Activated naive CD8-positive, alpha-beta T cell treated with anti-CD3 and anti-CD28 coated beads, Interleukin-2, amount 50 U/mL, for 16 hours (primary cell): ENCODE data around the gene TPT1.
"Not testable (repeated sequence)": the region's sequence is repeated elsewhere in the genome, so short reads cannot be mapped to it uniquely, and the experiment has no call there.

Experiments
- DNase-seq: peaks from one replicate; pipeline ENCODE4 v3.0.0-alpha.2; 2020; ENCODE audit warnings: low read depth, low spot score

Gene TPT1

DNA sequence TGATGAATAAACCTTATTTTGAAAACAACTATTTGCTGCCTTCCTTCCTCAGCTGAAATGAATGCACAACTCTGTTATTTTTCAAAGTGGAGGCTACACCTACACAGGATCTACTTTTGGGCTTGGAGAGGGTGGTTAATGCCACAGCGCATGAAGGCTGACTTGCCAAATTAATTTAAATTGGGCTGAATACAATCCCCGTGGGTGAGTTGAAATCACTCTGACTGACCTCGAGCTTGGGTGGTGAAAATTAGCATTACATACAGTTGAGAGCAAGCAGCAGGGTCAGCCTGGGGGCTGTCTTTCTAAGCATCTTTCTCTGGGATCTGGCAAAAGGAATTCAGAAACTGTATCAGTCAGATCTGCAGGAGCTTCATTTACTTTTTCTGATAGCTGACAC is 38.5 kb downstream of the TPT1 start:
- DNase-seq = no peak

DNA sequence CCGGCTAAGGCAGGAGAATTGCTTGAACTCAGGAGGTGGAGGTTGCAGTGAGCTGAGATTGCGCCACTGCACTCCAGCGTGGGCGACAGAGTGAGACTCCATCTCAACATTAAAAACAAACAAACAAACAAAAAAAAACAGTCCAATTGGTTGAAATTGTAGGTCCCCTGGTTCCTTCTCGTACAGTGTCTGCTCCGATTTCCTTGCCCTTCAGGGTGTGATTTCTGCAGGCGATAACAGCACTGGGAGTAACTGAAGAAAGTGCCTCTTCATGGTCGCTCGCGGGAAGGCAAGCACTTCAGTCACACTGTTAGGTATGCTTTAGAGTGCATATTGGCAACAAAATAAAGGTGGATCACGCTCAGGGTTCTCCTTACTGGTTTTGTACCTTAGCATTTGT is 39.7 kb downstream of the TPT1 start:
- no peak for DNase-seq

DNA sequence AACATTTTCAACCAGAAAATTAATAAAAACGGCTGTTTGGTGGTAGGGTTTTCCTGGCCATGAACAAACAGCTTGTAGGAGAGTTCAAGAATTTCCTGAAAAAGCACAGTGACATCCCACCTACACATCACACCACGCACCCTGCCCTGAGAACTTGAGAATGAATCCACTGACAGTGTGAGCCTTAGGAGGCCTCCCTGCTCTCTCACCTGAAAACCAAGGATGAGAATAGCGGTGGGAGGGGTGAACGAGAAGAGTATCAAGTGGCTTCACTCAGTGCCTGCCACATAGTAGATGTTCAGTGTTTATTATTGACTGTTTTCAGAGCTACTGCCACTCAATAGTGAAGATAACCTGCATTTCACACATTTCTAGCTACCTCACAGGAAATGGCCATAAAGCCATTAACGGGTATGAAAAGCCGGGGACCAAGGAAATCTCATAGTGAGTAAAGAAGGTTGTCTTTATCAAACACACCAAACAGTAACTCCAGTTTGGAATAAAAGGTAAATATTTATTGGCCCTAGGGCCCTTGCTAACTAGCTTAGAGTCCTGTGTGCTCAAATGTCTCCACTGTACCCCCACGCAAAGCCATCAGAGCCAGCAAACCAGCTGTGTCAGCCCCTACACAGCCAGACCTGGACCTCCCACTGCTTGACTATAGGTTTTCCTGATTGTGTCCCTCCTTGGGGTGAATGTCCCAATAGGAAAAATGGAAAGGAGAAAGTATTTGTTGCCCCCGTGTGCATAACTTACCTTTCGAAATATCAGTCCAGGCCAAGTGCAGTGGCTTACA is 40.6 kb downstream of the TPT1 start:
- no peak for DNase-seq

DNA sequence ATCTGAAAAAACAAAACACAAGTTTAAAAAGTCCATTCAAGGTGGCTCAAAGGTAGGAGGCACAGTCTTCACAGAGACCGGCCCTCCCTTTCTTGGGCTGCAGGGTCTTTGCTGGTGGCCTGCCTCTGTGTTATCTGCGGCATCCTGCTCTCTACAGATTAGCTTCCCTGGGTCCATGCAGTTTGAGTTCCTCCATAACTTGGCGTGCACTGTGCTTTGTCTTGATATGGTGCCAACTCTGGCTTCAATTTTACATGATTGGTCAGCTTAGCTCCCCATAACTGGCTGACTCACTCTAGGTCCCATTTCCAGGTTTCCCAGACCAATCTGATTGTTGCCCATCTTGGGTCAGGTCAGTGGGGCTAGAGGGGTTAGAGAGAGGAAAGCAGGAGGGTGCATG is 41.8 kb downstream of the TPT1 start:
- no peak for DNase-seq

DNA sequence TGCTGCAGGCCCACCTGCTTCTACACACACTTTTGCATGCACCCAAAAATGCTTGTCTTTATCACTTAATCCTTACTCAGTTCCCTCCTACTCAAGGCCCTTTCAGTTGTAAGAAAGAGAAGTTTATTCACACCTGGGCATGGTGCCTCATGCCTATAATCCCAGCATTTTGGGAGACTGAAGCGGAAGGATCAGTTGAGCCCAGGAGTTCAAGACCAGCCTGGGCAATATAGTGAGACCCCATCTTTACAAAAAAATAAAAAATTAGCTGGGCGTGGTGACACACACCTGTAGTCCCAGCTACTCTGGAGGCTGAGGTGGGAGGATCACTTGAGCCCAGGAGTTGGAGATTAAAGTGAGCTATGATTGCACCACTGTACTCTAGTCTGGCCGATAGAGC is 42.4 kb downstream of the TPT1 start:
- not testable (repeated sequence) for DNase-seq

DNA sequence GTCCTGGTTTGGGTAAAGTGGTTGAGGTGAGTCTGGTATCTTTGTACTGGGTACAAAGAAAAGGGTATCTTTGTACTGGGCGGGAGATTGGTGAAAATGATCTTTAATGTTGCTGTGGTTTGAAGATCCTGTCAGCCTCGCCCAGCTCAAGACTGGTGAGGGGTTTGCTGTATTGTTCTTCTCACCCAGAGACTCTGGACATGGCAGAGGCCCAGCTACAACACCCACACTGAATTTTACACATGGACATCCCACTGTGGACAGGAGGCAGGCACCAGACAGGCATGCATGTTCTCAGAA is 42.8 kb downstream of the TPT1 start:
- DNase-seq = no peak

DNA sequence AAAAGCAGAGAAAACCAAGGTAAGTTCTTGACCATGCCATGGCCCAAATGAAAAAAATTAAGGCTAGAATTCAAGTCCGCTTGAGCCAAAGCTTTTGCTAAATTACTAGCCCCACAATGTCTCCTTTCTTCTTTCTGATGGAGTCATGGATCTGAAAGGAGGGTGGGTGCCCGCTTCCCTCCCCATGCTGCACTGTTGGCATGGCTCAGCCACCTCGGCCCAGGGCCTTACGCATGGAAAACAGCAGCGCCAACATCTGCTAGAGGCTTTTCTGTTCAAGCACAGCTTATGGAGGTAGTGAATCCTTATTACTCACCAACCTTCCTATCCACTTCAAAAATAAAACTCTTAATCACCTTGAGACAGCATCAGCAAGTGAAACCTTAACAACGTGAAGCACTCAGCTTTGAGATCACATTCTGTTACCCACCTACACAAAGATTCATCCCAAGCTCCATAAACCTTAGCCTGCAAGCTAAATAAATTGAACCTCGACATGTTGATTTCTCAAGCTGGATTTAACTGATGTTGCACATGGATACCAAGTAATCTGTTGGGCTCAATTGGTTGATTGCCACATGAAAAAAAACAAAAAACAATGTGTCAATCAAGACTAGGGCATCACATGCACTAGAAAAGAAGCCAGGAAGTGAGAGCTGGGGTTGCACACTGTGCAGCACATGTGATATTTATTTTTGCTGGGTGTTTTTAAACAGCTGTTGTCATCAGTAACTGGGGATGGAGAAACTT is 43.4 kb downstream of the TPT1 start:
- DNase-seq = no peak

DNA sequence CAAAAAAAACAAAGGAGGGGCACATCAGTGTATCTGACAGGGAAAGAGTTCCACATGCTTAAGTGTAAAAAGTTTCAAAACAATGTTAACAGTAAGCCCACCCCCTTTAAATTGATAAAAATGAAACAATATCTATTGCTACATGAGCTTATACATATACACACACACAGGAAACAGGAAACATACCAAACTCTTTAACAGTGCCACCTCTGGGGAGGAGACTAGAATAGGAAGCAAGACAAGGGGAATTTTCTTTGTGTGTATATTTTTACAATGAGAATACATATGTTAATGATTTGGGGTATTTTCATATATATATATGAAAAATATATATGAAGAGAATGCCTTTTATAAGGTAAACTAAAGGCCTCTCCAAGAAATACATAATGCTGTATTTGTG is 44.7 kb downstream of the TPT1 start:
- DNase-seq = no peak

DNA sequence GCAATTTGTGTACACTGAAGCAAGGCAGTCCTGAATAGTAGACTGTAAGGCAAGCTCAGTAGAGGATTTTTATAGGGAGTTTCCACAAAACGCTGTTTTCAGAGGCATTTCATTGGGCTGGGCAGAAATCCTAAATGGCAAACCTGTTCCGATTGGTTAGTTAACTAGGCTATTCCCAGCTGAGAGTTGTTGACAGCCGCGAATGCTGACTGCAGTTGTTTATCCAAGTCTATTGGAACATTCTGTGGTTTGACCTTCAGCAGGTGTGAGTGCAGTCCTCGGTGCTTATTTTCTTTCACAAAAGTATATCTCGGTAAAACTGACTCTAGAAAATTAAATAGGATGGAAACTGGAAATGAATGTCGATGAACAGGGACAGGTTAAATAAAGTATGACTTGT is 45.4 kb downstream of the TPT1 start:
- DNase-seq = no peak

DNA sequence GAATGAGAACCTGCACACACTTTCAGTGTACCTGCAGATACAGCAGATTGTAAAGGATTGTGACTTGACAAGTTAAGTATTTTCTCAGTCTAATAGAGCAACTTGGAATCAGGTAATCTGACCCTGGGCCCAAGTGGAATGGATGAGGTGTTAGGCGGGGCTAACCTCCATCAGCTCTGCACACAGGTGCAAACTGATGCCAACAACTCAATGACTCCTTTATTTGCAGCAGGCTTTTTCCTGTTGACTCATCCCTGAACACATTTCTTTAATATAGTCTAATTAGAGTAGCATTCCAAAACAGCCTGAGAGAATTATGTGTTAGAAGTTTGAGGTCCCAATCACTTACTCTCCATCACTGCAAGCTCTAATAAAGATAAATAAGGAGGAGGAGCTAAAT is 48.8 kb downstream of the TPT1 start:
- no peak for DNase-seq

DNA sequence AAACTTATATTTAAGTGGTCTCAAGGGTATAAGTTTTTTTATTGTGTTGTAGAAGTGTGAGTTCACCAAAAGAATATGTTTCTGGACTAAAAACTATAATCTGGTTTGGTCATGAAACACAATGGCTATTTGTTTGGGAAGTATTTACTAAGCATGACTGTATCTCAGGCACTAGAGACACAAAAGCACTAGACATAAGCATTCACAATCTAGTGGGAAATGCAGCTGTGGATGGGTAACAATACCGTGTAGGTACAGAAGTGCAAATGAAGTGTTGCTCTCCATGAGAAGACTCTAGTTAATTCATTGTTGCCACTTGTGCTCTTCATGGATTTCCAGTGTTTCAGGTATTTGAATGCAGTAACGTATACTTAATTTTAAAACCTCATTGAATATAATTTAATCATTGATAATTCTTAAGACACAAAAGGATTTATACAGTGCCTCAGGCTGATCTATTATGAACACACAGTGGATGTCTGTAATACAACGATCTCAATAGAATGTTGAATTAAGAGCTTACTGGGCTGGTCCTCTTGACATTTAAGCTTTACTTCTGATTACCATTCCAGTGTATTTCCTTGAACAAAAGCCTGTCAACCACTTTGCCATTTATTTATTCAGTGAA is 50.9 kb downstream of the TPT1 start:
- DNase-seq = no peak
